IPS-15b (cell line): ENCODE measurements around the gene TMEM217.

Experiments used
- H3K27me3 ChIP-seq: one replicate; pipeline ENCODE4 v1.6.1; 2013; ENCODE audit warnings: low read length; ENCODE audit not compliant: control insufficient read depth, insufficient read depth
- H3K36me3 ChIP-seq: one replicate; pipeline ENCODE4 v1.6.1; 2013; ENCODE audit warnings: low read length; ENCODE audit not compliant: control insufficient read depth, insufficient read depth
- H3K4me1 ChIP-seq: one replicate; pipeline ENCODE4 v1.6.1; 2013; ENCODE audit warnings: mild to moderate bottlenecking, low read length; ENCODE audit not compliant: control insufficient read depth, insufficient read depth
- H3K4me3 ChIP-seq: one replicate; pipeline ENCODE4 v1.5.1; 2013; ENCODE audit warnings: low read depth, low read length
- H3K9ac ChIP-seq: one replicate; pipeline ENCODE4 v1.6.1; 2013; ENCODE audit warnings: low read depth, mild to moderate bottlenecking, low read length
- H3K9me3 ChIP-seq: one replicate; pipeline ENCODE4 v1.6.1; 2013; ENCODE audit warnings: mild to moderate bottlenecking, low read length; ENCODE audit not compliant: control insufficient read depth, insufficient read depth

TMEM217 gene

GRCh38 chr6:37293426-37293825 is 35.5 kb upstream of the TMEM217 start:
- Histone ChIP-seq H3K9me3 (no peaks in the 10 kb centered on the region), H3K27me3 (no peaks in the 10 kb centered on the region), H3K36me3 (peaks cover 10% of the 10 kb centered on the region), H3K9ac (no peak overlapping the region), H3K4me1 (no peaks in the 10 kb centered on the region), H3K4me3 (no peak overlapping the region)

GRCh38 chr6:37289931-37290330 is 32.0 kb upstream of the TMEM217 start:
- Histone ChIP-seq H3K36me3 (peaks cover 15% of the 10 kb centered on the region), H3K4me3 (no peak overlapping the region), H3K4me1 (no peaks in the 10 kb centered on the region), H3K9me3 (no peaks in the 10 kb centered on the region), H3K9ac (no peak overlapping the region), H3K27me3 (no peaks in the 10 kb centered on the region)

DNA sequence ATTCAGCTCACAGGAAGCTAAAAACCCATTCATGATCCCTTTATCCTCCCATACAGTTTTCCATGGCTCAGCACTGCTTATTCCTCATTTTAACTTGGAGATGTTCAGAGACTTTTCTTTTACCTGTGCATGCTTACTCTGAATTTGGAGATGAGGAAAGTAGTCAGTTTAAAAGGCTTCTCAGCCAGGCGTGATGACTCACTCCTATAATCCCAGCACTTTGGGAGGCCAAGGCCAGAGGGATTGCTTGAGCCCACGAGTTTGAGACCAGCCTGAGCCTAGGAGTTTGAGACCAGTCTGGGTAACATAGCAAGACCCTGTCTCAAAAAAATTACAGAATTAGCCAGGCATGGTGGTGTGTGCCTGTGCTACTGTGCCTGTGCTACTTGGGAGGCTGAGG is 30.3 kb upstream of the TMEM217 start:
- Histone ChIP-seq H3K4me1 (no peaks in the 10 kb centered on the region), H3K36me3 (peaks cover 23% of the 10 kb centered on the region), H3K9ac (no peak overlapping the region), H3K27me3 (no peaks in the 10 kb centered on the region), H3K9me3 (no peaks in the 10 kb centered on the region), H3K4me3 (no peak overlapping the region)

- Histone ChIP-seq H3K36me3 (peaks cover 24% of the 10 kb centered on the region), H3K9me3 (no peaks in the 10 kb centered on the region), H3K27me3 (no peaks in the 10 kb centered on the region), H3K4me1 (no peaks in the 10 kb centered on the region), H3K9ac (no peak overlapping the region), H3K4me3 (no peak overlapping the region)
These were observed 29.7 kb upstream of the TMEM217 start for GRCh38 chr6:37287519-37288157.

DNA sequence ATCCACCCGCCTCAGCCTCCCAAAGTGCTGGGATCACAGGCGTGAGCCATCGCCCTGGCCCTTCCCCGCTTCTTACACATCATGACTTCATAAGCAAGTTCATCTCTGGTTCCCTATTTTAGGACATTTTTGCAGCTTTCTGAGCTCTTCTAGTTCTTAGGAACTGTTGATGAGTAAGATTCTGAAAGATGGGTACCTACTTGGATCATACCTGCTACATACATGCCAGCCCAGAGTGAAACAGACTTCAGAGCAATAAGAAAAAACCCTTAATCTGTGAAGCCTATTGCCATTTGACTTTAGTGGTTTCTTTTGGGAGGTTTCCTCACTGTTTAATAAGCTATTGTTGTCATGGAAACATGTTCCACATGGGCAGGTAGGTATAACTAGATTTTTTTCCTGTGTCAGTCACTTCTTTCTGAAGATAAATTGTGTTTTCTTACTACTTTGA is 27.9 kb upstream of the TMEM217 start:
- H3K36me3 ChIP-seq: peaks cover 25% of the 10 kb centered on the region
- no peak overlapping the region for H3K4me3 ChIP-seq
- no peak overlapping the region for H3K9ac ChIP-seq

DNA sequence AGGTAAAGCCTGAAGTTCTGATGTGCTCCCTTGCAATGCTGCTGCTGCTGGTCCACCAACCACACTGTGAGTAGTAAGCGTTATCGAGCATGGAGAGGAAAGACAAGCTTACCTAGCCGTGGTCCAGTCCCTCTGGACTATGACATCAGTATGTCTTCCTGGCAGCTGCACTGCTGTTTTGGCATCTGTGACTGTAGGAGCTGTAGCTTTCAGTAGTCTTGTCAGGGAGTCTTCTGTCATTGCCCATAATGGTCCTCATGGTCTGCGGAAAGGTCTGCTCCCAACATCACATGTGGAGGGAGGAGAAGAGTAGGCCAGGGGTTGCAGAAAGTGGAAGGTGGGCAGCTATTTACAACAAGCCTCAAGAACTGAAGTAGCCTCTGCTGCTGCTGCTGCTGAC is 26.8 kb upstream of the TMEM217 start:
- H3K36me3 ChIP-seq: peaks cover 28% of the 10 kb centered on the region
- no peak overlapping the region for H3K4me3 ChIP-seq
- no peaks in the 10 kb centered on the region for H3K27me3 ChIP-seq
- no peaks in the 10 kb centered on the region for H3K4me1 ChIP-seq
- H3K9me3 ChIP-seq: no peaks in the 10 kb centered on the region
- no peak overlapping the region for H3K9ac ChIP-seq

More for the DNA sequence above, 27.9 kb upstream of the TMEM217 start:
- Histone ChIP-seq H3K4me1 (no peaks in the 10 kb centered on the region), H3K27me3 (no peaks in the 10 kb centered on the region), H3K9me3 (no peaks in the 10 kb centered on the region)

GRCh38 chr6:37283671-37284151 is 25.8 kb upstream of the TMEM217 start:
- Histone ChIP-seq H3K36me3 (peaks cover 34% of the 10 kb centered on the region), H3K4me1 (no peaks in the 10 kb centered on the region), H3K27me3 (no peaks in the 10 kb centered on the region), H3K9me3 (no peaks in the 10 kb centered on the region), H3K4me3 (no peak overlapping the region), H3K9ac (no peak overlapping the region)

DNA sequence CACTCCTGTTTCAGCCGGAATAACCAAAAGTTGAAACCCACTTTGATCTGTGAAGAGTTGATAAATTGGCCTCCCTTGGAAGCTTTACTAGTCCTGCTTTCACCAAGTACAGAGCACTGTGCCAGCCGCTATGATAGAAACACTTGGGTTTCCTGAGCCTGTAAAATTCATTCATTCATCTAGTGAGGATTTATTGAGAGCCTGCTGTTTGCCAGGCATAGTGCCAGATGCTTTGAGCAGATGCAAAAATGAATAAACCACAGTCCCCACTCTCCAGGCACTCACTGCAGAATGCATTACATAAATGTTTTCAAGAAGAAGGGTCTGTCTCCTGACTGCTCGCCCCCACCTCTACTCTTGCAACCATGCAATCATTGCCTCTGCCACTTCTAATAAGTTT is 25.3 kb upstream of the TMEM217 start:
- Histone ChIP-seq H3K36me3 (peaks cover 34% of the 10 kb centered on the region), H3K9me3 (no peaks in the 10 kb centered on the region), H3K27me3 (no peaks in the 10 kb centered on the region), H3K4me1 (no peaks in the 10 kb centered on the region), H3K9ac (no peak overlapping the region), H3K4me3 (no peak overlapping the region)

DNA sequence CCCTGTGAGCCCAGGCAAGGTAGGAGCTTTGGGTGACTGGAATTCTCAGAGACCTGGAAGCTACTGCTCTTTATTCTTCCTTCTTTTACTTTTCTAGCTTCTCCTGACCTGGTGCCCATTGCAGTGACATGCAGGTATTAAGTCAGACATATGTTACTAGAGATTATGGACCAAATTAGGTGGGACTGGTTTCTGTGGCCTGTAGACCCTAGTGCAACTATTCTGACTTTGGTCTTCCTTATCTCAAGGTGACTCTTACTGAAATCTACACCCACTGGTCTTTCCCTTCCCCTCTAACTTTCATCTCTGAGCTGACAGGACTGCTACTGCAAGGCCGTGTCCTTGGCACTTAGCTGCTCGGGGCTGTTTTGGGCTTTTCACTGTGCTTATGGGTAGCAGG is 24.4 kb upstream of the TMEM217 start:
- Histone ChIP-seq H3K4me1 (no peaks in the 10 kb centered on the region), H3K9ac (no peak overlapping the region), H3K4me3 (no peak overlapping the region), H3K9me3 (no peaks in the 10 kb centered on the region), H3K27me3 (no peaks in the 10 kb centered on the region), H3K36me3 (peaks cover 34% of the 10 kb centered on the region)

GRCh38 chr6:37280162-37280887 is 22.4 kb upstream of the TMEM217 start:
- no peaks in the 10 kb centered on the region for H3K9me3 ChIP-seq
- peaks cover 29% of the 10 kb centered on the region for H3K36me3 ChIP-seq
- H3K4me3 ChIP-seq: no peak overlapping the region
- no peaks in the 10 kb centered on the region for H3K4me1 ChIP-seq
- H3K27me3 ChIP-seq: no peaks in the 10 kb centered on the region
- no peak overlapping the region for H3K9ac ChIP-seq

- Histone ChIP-seq H3K9ac (no peak overlapping the region), H3K4me1 (no peaks in the 10 kb centered on the region), H3K9me3 (no peaks in the 10 kb centered on the region), H3K4me3 (no peak overlapping the region), H3K36me3 (peaks cover 22% of the 10 kb centered on the region), H3K27me3 (no peaks in the 10 kb centered on the region)
These were observed 21.6 kb upstream of the TMEM217 start for GRCh38 chr6:37279366-37280134.
